GM12864 (cell line): Measurements from ENCODE around the gene CENPM.

Experiments
- DNase-seq: peaks from one replicate; pipeline ENCODE4 v3.0.0-alpha.2; 2011; ENCODE audit warnings: low read depth
- H3K4me3 ChIP-seq: 2 replicates; pipeline ENCODE4 v1.5.1; 2011; ENCODE audit warnings: mild to moderate bottlenecking, low read depth, low read length, control low read depth
- CTCF ChIP-seq: IDR thresholded peaks from 2 replicates; pipeline ENCODE4 v1.5.1; 2011; ENCODE audit warnings: low read depth, mild to moderate bottlenecking, moderate library complexity, low read length, control low read depth, inconsistent platforms; ENCODE audit errors: missing control alignments

CENPM gene

GRCh38 chr22:41904450-41905410 is 42.2 kb downstream of the CENPM start:
- H3K4me3 ChIP-seq, result no peak overlapping the region
- TF ChIP-seq CTCF, result no peak
- DNase-seq, result no peak

- no peak for DNase-seq
- H3K4me3 ChIP-seq, result no peak overlapping the region
- TF ChIP-seq CTCF, result no peak
These were observed 44.0 kb downstream of the CENPM start for GRCh38 chr22:41902932-41903421.

GRCh38 chr22:41902016-41902415 is 44.9 kb downstream of the CENPM start:
- H3K4me3 ChIP-seq, result no peak overlapping the region
- DNase-seq, result no peak
- TF ChIP-seq CTCF, result no peak

- DNase-seq, result no peak
- TF ChIP-seq CTCF, result no peak
- no peak overlapping the region for H3K4me3 ChIP-seq
These were observed 46.2 kb downstream of the CENPM start for GRCh38 chr22:41900652-41901312.

GRCh38 chr22:41899992-41900651 is 46.8 kb downstream of the CENPM start:
- no peak for DNase-seq
- no peak overlapping the region for H3K4me3 ChIP-seq
- no peak for TF ChIP-seq CTCF

GRCh38 chr22:41899110-41899509 is 47.8 kb downstream of the CENPM start:
- no peak overlapping the region for H3K4me3 ChIP-seq
- no peak for TF ChIP-seq CTCF
- DNase-seq, result no peak
